ENCODE measurements around the gene DISC1. TPM values are rescaled to one million over a fixed set of nuclear protein-coding genes. Genes with fewer than 3 reads are reported as not detected.
"Not testable (repeated sequence)": the region's sequence is repeated elsewhere in the genome, so short reads cannot be mapped to it uniquely, and the experiment has no call there.

The DISC1 gene
- total RNA-seq, 2 experiments from 2014 or later, result 4.8 to 5.0 TPM

GRCh38 chr1:231719485-231720183 lies 93.0 kb downstream of the DISC1 start:
- H3K27ac Mint-ChIP-seq, result no peak overlapping the region
- H3K9me3 Mint-ChIP-seq, result no peaks in the 10 kb centered on the region
- no peaks in the 10 kb centered on the region for H3K4me1 Mint-ChIP-seq (ENCODE audit: low read depth)
- H3K36me3 Mint-ChIP-seq (ENCODE audit: low read depth), result peaks cover 3% of the 10 kb centered on the region
- intact Hi-C loops (cut with micrococcal nuclease), result loop anchor here (10.0 kb wide), 1 partner anchor 905 kb away; no protein-coding TSS in a partner anchor
- no peaks in the 10 kb centered on the region for H3K27me3 Mint-ChIP-seq (ENCODE audit: low read depth)
- H3K4me3 Mint-ChIP-seq, result no peak overlapping the region
- DNase-seq, result no peak
- CTCF ChIA-PET, result interaction anchor here (0.6 to 2.4 kb wide), 3 partner anchors 37 to 1721 kb away, joined by 3 to 8 read pairs (median 5); no protein-coding TSS in a partner anchor

DNA sequence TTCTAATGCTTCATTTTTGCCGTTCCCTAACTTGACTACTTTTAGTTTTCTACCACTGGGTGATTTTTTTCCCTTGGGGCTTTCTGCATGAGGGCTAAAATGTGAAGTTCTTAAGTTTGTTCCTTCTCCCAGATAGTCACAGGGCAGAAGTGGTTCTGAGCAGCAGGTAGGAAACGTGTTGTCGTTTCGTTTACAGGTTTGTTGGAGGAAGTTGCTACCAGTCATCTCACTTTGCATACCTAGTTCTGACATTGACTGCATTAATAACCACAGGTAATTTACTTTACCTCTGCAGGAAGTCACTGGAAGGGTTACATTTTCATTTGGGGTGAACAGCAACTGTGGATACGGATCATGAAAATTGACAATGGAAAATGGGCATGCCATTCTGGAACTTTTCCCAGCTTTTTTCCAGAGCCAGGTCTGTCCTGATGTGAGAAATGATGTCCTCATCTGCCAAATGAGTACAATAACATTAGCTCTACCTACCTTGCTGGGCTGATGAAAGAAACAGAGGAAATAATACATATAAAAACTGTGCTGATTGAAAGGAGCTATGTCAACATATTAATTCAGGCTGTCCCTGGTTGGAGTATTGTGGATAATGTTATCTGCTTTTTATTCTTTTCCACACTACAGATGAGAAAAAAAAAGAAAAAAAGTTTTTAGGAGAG lies 94.2 kb downstream of the DISC1 start:
- H3K27ac Mint-ChIP-seq, result no peak overlapping the region
- no peaks in the 10 kb centered on the region for H3K4me1 Mint-ChIP-seq (ENCODE audit: low read depth)
- no peaks in the 10 kb centered on the region for H3K27me3 Mint-ChIP-seq (ENCODE audit: low read depth)
- CTCF ChIA-PET, result interaction anchor here (0.6 kb wide), 1 partner anchor 104 kb away, joined by 3 read pairs; no protein-coding TSS in a partner anchor
- H3K9me3 Mint-ChIP-seq, result no peaks in the 10 kb centered on the region
- DNase-seq, result no peak
- no peaks in the 10 kb centered on the region for H3K36me3 Mint-ChIP-seq (ENCODE audit: low read depth)
- intact Hi-C loops (cut with micrococcal nuclease), result loop anchor here (10.0 kb wide), 1 partner anchor 904 kb away; no protein-coding TSS in a partner anchor
- H3K4me3 Mint-ChIP-seq, result no peak overlapping the region

DNA sequence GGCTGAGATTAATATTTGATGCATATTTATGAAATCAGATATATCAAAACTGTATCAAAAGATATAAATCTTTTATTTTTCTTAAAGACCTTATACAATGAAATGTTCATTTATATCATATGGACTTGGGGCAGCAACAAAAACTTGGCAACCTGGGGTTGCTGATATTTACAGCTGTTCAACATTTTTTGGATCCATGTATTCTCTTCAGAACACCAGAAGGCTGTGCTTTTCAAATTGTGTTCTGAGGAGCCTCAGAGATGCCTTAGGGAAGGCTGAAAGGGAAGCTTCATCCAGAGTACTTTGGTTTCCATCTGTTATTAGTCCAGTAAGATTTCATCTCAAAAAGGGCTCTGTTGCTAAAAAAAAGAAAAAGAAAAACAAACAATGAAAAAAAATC lies 94.8 kb downstream of the DISC1 start:
- no peak overlapping the region for H3K27ac Mint-ChIP-seq
- no peaks in the 10 kb centered on the region for H3K4me1 Mint-ChIP-seq (ENCODE audit: low read depth)
- DNase-seq, result no peak
- no peaks in the 10 kb centered on the region for H3K9me3 Mint-ChIP-seq
- CTCF ChIA-PET, result interaction anchor here (1.3 kb wide), 1 partner anchor 35 kb away, joined by 4 read pairs; no protein-coding TSS in a partner anchor
- intact Hi-C loops (cut with micrococcal nuclease), result loop anchor here (10.0 kb wide), 1 partner anchor 903 kb away; no protein-coding TSS in a partner anchor
- H3K27me3 Mint-ChIP-seq (ENCODE audit: low read depth), result no peaks in the 10 kb centered on the region
- H3K36me3 Mint-ChIP-seq (ENCODE audit: low read depth), result no peaks in the 10 kb centered on the region
- H3K4me3 Mint-ChIP-seq, result no peak overlapping the region

DNA sequence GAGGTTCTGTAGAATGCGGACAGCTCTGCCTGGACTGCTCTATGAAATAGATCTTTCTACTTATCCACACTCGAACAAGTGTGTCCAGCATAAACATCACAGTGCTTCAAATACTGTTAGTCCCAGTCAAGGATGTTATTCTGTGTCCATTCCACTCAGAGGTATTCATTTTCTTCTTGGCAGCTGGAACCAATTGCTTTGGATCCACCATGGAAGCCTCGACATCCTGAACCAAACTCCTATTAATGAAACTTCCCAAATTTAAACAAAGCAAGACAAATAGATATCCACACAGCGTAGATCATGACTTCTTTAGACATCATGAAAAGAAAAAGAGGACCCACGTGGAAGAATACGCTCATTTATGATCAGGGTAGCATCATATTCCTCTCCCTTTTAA lies 95.8 kb downstream of the DISC1 start:
- H3K4me1 Mint-ChIP-seq (ENCODE audit: low read depth), result no peaks in the 10 kb centered on the region
- H3K4me3 Mint-ChIP-seq, result no peak overlapping the region
- no peaks in the 10 kb centered on the region for H3K27me3 Mint-ChIP-seq (ENCODE audit: low read depth)
- no peaks in the 10 kb centered on the region for H3K9me3 Mint-ChIP-seq
- intact Hi-C loops (cut with micrococcal nuclease), result loop anchor here (10.0 kb wide), 1 partner anchor 902 kb away; no protein-coding TSS in a partner anchor
- no peaks in the 10 kb centered on the region for H3K36me3 Mint-ChIP-seq (ENCODE audit: low read depth)
- no peak overlapping the region for H3K27ac Mint-ChIP-seq
- no peak for DNase-seq
- CTCF ChIA-PET, result interaction anchor here (1.3 kb wide), 1 partner anchor 34 kb away, joined by 4 read pairs; no protein-coding TSS in a partner anchor

DNA sequence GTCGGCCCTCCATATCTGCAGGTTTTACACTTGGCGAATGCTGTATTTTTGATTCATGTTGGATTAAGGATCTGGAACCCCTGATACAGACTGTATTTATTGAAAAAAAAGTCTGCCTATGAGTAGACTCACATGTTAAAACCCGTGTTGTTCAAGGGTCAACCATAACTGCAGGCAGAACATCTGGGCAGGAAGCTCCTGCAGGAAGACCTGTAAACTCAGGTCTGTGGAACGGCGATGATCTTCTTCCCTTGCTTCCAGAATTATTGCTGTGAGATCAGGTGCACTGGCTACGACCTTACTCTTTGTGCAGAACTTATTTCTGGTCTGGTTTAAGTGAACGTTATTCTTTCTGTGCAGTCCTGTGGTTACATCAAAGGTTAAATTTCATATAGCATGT lies 96.6 kb downstream of the DISC1 start:
- intact Hi-C loops (cut with micrococcal nuclease), result loop anchor here (10.0 kb wide), 1 partner anchor 902 kb away; no protein-coding TSS in a partner anchor
- Mint-ChIP-seq H3K36me3 (ENCODE audit: low read depth) (no peaks in the 10 kb centered on the region), H3K4me3 (no peak overlapping the region), H3K4me1 (ENCODE audit: low read depth) (no peaks in the 10 kb centered on the region), H3K27ac (no peak overlapping the region), H3K27me3 (ENCODE audit: low read depth) (no peaks in the 10 kb centered on the region), H3K9me3 (no peaks in the 10 kb centered on the region)
- CTCF ChIA-PET, result no interaction called here
- no peak for DNase-seq

GRCh38 chr1:231724041-231724440 lies 97.5 kb downstream of the DISC1 start:
- intact Hi-C loops (cut with micrococcal nuclease), result loop anchor here (10.0 kb wide), 1 partner anchor 901 kb away; no protein-coding TSS in a partner anchor
- H3K27ac Mint-ChIP-seq, result no peak overlapping the region
- CTCF ChIA-PET, result interaction anchor here (0.7 kb wide), 1 partner anchor 12 kb away, joined by 3 read pairs; no protein-coding TSS in a partner anchor

DNA sequence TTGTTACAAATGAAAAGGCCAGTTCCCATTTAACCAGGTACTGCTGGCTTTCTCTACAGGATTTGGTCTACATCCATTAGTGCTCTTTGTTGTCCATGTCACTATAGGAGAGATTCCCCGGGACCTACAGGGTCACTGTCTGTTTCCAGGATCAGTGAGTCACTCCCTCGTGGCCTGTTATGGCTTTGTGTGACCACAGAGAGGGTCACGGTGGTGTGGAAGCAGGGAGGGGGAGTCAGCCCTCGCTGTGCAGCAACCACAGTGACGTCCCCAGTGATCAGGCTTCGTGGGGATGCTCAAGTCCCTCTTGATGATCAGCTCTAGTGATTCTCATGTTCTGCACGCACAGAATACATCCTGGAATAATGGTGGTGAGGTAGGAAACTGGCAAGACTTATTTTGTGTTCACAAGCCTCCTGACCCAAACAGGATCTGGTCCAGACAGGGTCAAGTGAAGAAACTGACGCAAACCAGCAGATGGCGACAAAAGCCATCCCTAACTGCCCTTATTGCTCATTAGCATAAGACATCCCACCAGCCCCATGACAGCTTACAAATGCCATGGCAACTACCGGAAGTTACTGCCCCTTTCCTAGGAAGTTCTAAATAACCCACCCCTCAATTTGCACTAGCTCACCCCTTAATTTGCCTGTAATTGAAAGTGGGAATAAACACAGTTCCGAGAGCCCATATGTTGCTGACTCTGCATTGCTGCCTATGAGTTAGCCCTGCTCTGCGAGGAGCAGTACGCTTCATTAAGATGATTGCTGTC lies 98.5 kb downstream of the DISC1 start:
- Mint-ChIP-seq H3K4me1 (ENCODE audit: low read depth) (no peaks in the 10 kb centered on the region), H3K4me3 (no peak overlapping the region), H3K27ac (no peak overlapping the region), H3K36me3 (ENCODE audit: low read depth) (no peaks in the 10 kb centered on the region), H3K9me3 (no peaks in the 10 kb centered on the region), H3K27me3 (ENCODE audit: low read depth) (no peaks in the 10 kb centered on the region)
- intact Hi-C loops (cut with micrococcal nuclease), result loop anchor here (1.0 to 10.0 kb wide), 2 partner anchors 81 to 900 kb away; no protein-coding TSS in a partner anchor
- CTCF ChIA-PET, result interaction anchor here (0.7 to 0.8 kb wide), 2 partner anchors 13 to 81 kb away, joined by 3 read pairs; no protein-coding TSS in a partner anchor
- peak; percentile 43 for DNase-seq

More at GRCh38 chr1:231724041-231724440, 97.5 kb downstream of the DISC1 start:
- Mint-ChIP-seq H3K27me3 (ENCODE audit: low read depth) (no peaks in the 10 kb centered on the region), H3K9me3 (no peaks in the 10 kb centered on the region), H3K36me3 (ENCODE audit: low read depth) (no peaks in the 10 kb centered on the region), H3K4me1 (ENCODE audit: low read depth) (no peaks in the 10 kb centered on the region), H3K4me3 (no peak overlapping the region)
- DNase-seq, result no peak

DNA sequence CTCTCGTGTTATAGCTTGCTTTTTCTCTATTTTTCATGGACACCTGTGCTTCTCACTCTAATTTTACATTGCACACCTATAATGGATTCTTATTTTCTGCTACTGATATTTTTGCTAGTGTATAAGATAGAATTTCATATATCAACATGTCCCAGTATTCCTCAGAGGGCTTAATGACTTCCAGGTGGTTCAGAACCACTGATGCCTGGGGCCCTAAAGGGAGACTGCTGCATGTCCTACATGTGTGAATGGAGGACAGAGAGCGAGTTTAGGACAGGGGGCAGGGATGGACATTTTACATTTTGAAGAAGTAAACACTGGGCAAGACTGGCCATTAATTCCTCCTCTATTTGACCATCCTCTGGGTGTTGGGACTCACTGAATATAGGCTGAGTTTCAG lies 100.6 kb downstream of the DISC1 start:
- no peaks in the 10 kb centered on the region for H3K27me3 Mint-ChIP-seq (ENCODE audit: low read depth)
- H3K4me3 Mint-ChIP-seq, result no peak overlapping the region
- intact Hi-C loops (cut with micrococcal nuclease), result loop anchor here (10.0 kb wide), 1 partner anchor 898 kb away; no protein-coding TSS in a partner anchor
- no peaks in the 10 kb centered on the region for H3K4me1 Mint-ChIP-seq (ENCODE audit: low read depth)
- no peak for DNase-seq
- no peak overlapping the region for H3K27ac Mint-ChIP-seq
- no peaks in the 10 kb centered on the region for H3K9me3 Mint-ChIP-seq
- CTCF ChIA-PET, result no interaction called here
- no peaks in the 10 kb centered on the region for H3K36me3 Mint-ChIP-seq (ENCODE audit: low read depth)

- H3K27ac Mint-ChIP-seq; H3K4me1 Mint-ChIP-seq (ENCODE audit: low read depth); H3K9me3 Mint-ChIP-seq; H3K27me3 Mint-ChIP-seq (ENCODE audit: low read depth); DNase-seq; H3K4me3 Mint-ChIP-seq; H3K36me3 Mint-ChIP-seq (ENCODE audit: low read depth): not testable (repeated sequence)
- CTCF ChIA-PET, result interaction anchor here (0.7 to 1.9 kb wide), 2 partner anchors 28 to 47 kb away, joined by 3 to 7 read pairs; no protein-coding TSS in a partner anchor
- intact Hi-C loops (cut with micrococcal nuclease), result loop anchor here (10.0 kb wide), 1 partner anchor 896 kb away; no protein-coding TSS in a partner anchor
Measured at GRCh38 chr1:231728987-231729386, 102.4 kb downstream of the DISC1 start.

GRCh38 chr1:231729544-231729943 lies 103.0 kb downstream of the DISC1 start:
- intact Hi-C loops (cut with micrococcal nuclease), result loop anchor here (10.0 kb wide), 1 partner anchor 895 kb away; no protein-coding TSS in a partner anchor
- CTCF ChIA-PET, result interaction anchor here (0.7 to 1.9 kb wide), 3 partner anchors 27 to 1828 kb away, joined by 3 to 7 read pairs (median 5); no protein-coding TSS in a partner anchor
- H3K4me3 Mint-ChIP-seq, result no peak overlapping the region

DNA sequence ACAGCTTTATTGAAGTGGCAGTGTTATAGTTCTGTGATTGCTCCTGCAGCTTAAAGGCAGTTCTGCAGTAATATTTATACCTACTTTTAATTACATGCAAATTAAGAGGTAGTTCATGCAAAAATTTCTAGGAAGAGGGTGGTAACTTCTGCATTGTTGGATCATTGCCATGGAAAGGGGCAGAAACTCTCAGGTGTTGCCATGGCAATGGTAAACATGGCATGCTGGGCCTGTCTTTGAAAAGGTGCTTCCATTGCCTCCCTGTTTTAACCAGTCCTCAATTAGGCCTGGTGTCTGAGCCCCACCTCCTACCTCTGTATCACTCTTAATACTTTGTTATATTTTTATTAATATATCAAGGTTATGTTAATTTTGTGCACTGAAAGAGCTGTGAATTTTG lies 104.7 kb downstream of the DISC1 start:
- peaks cover 2% of the 10 kb centered on the region for H3K9me3 Mint-ChIP-seq
- intact Hi-C loops (cut with micrococcal nuclease), result no loop called here
- H3K4me3 Mint-ChIP-seq, result no peak overlapping the region
- no peaks in the 10 kb centered on the region for H3K4me1 Mint-ChIP-seq (ENCODE audit: low read depth)
- no peaks in the 10 kb centered on the region for H3K36me3 Mint-ChIP-seq (ENCODE audit: low read depth)
- CTCF ChIA-PET, result no interaction called here
- no peaks in the 10 kb centered on the region for H3K27me3 Mint-ChIP-seq (ENCODE audit: low read depth)
- no peak overlapping the region for H3K27ac Mint-ChIP-seq
- no peak for DNase-seq

More at GRCh38 chr1:231729544-231729943, 103.0 kb downstream of the DISC1 start:
- Mint-ChIP-seq H3K27me3 (ENCODE audit: low read depth) (no peaks in the 10 kb centered on the region), H3K4me1 (ENCODE audit: low read depth) (no peaks in the 10 kb centered on the region), H3K9me3 (no peaks in the 10 kb centered on the region), H3K27ac (no peak overlapping the region), H3K36me3 (ENCODE audit: low read depth) (no peaks in the 10 kb centered on the region)
- no peak for DNase-seq
